ENCODE data around the gene PHTF2.

DNA sequence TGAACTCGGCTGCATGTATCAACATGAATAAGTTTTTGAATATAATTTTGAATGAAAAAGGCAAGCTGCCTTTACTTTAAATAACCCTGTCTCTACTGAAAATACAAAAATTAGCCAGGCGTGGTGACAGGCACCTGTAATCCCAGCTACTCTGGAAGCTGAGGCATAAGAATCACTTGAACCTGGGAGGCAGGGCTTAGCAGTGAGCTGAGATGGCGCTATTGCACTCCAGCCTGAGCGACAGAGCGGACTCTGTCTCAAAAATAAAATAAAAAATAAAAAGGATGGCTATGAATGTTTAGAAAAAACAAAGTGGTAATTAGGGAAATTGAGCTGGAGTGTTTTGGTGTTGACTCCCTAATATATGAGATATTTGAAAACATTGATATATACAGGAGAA is 133.3 kb downstream of the PHTF2 start:
- TF ChIP-seq POLR2A (IDR thresholded peaks at IDR 0.05; ENCODE audit: low read depth, low read length) (no peak), EZH2 (IDR thresholded peaks at IDR 0.05; ENCODE audit: borderline replicate concordance, low read depth, low read length, severe bottlenecking) (no peak), POLR2AphosphoS5 (IDR thresholded peaks at IDR 0.05; ENCODE audit: insufficient read depth, low read depth, low read length) (no peak), FOS (IDR thresholded peaks at IDR 0.05; ENCODE audit: borderline replicate concordance, insufficient read depth, low read length) (no peak), GATA2 (IDR thresholded peaks at IDR 0.05; ENCODE audit: insufficient read depth, insufficient read length, low read depth, low read length) (no peak)
- TF ChIP-seq, protein P1, sequence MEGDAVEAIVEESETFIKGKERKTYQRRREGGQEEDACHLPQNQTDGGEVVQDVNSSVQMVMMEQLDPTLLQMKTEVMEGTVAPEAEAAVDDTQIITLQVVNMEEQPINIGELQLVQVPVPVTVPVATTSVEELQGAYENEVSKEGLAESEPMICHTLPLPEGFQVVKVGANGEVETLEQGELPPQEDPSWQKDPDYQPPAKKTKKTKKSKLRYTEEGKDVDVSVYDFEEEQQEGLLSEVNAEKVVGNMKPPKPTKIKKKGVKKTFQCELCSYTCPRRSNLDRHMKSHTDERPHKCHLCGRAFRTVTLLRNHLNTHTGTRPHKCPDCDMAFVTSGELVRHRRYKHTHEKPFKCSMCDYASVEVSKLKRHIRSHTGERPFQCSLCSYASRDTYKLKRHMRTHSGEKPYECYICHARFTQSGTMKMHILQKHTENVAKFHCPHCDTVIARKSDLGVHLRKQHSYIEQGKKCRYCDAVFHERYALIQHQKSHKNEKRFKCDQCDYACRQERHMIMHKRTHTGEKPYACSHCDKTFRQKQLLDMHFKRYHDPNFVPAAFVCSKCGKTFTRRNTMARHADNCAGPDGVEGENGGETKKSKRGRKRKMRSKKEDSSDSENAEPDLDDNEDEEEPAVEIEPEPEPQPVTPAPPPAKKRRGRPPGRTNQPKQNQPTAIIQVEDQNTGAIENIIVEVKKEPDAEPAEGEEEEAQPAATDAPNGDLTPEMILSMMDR (IDR thresholded peaks at IDR 0.05; ENCODE audit: extremely low read depth in 1 of 2, insufficient read depth in 1 of 2, low read depth in 1 of 2, low read length in 2 of 2): no peak
- TF ChIP-seq, protein P2, sequence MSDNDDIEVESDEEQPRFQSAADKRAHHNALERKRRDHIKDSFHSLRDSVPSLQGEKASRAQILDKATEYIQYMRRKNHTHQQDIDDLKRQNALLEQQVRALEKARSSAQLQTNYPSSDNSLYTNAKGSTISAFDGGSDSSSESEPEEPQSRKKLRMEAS (IDR thresholded peaks at IDR 0.05; ENCODE audit: insufficient read depth, insufficient read length): no peak
